HEK293T (cell line): ENCODE data around the gene NDUFS7.

Experiments
- ELF4 ChIP-seq: fragments of 450-650 bp; IDR thresholded peaks from 2 replicates; pipeline ENCODE4 v1.6.1; 2017; ENCODE audit warnings: antibody characterized with exemption
- FOXA1 ChIP-seq: fragments of 450-650 bp; IDR thresholded peaks from 2 replicates; pipeline ENCODE4 v1.6.1; 2016; ENCODE audit warnings: mild to moderate bottlenecking
- FOXM1 ChIP-seq: fragments of 450-650 bp; IDR thresholded peaks from 2 replicates; pipeline ENCODE4 v1.6.1; 2017; ENCODE audit warnings: mild to moderate bottlenecking, borderline replicate concordance
- L3MBTL2 ChIP-seq: fragments of 450-650 bp; conservative IDR thresholded peaks from 2 replicates; pipeline ENCODE4 v1.6.1; 2016; ENCODE audit warnings: mild to moderate bottlenecking
- SP1 ChIP-seq: fragments of 450-650 bp; IDR thresholded peaks from 2 replicates; pipeline ENCODE4 v1.6.1; 2017
- SUZ12 ChIP-seq: fragments of 450-650 bp; IDR thresholded peaks from 2 replicates; pipeline ENCODE4 v1.6.1; 2016; ENCODE audit warnings: mild to moderate bottlenecking
- TF ChIP-seq, protein P1 (sequence below): fragments of 450-650 bp; IDR thresholded peaks from 2 replicates; pipeline ENCODE4 v1.6.1; 2016

DNA sequence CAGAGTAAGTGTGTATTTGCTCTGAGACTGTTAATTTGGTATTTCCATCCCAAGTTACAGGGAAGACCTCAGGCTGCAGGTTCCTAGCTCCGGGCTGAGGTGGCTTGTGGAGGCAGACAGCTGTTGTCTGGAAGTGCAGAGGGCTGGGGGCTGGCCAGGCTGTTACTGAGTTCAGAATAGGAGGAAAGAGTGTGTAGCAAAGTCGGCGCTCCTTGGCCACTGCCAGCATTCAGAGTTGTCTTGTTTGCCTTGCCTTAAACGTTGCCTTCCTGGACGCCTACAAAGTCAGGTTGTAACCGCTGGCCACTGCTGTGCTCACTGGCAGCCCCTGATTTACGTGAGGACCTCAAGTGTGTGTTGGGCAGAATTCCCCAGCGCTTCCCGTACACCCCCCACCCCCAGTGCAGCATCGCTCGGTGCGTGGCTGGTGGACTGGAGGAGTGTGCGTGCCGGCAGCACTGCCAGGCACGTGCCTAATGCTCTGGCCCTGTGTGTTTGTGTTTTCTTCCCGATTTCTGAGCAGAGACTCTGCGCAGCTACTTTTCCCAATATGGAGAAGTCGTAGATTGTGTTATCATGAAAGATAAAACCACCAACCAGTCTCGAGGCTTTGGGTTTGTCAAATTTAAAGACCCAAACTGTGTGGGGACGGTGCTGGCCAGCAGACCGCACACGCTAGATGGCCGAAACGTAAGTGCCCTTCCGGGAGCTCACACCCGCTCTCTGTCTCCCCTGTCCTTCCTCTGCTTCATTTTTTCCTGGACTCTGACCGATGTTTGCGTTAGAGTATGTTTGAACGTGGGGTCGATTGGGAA is 34.2 kb downstream of the NDUFS7 start:
- TF ChIP-seq, protein P1, sequence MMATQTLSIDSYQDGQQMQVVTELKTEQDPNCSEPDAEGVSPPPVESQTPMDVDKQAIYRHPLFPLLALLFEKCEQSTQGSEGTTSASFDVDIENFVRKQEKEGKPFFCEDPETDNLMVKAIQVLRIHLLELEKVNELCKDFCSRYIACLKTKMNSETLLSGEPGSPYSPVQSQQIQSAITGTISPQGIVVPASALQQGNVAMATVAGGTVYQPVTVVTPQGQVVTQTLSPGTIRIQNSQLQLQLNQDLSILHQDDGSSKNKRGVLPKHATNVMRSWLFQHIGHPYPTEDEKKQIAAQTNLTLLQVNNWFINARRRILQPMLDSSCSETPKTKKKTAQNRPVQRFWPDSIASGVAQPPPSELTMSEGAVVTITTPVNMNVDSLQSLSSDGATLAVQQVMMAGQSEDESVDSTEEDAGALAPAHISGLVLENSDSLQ = no peak
- TF ChIP-seq FOXA1 (no peak), SP1 (no peak), L3MBTL2 (no peak), FOXM1 (no peak), SUZ12 (no peak), ELF4 (no peak)
